NCI-H524 (cell line): ENCODE data around the gene RBM12.

ENCODE experiments used
- DNase-seq, 2 experiments: peaks; one replicate each; lab custom pipeline; 2025; lab: John Stamatoyannopoulos, UW

RBM12 gene

GRCh38 chr20:35600176-35600992, 64.3 kb downstream of the RBM12 start:
- no peak for DNase-seq

- no peak for DNase-seq
Observed at GRCh38 chr20:35599776-35600120, 65.0 kb downstream of the RBM12 start.
